GM12878 (cell line): Measurements from ENCODE around the gene GZMB. TPM values are rescaled to one million over a fixed set of nuclear protein-coding genes. Genes with fewer than 3 reads are reported as not detected.

Experiments used
- ATAC-seq: fragments of 200-7000 bp; cut with Tn5 transposase; 3 replicates; pipeline ENCODE4 v1.9.1; 2020; ENCODE audit warnings: mild to moderate bottlenecking, moderate library complexity
- BruUV-seq: library from RNA; stranded (reverse); fragments of 400-500 nt; replicated peaks from 2 replicates; lab custom pipeline; 2021; lab: Mats Ljungman, UMichigan
- CTCF ChIA-PET: fragments of 300-600 bp; sonication (Branson Sonifier 250); formaldehyde crosslinking; extraction: SDS; loops from one replicate; lab custom pipeline; 2021; ENCODE audit warnings: inconsistent platforms; lab: Yijun Ruan, JAX
- POLR2A ChIA-PET: fragments of 350-600 bp; formaldehyde crosslinking; extraction: SDS; loops from one replicate; lab custom pipeline; 2021; ENCODE audit warnings: inconsistent platforms; lab: Charles Lee
- RAD21 ChIA-PET: fragments of 300-600 bp; sonication (Branson Sonifier 250); formaldehyde crosslinking; loops from one replicate; lab custom pipeline; 2023; ENCODE audit warnings: antibody characterized with exemption; ENCODE audit not compliant: unreplicated experiment; lab: Charles Lee
- SMC1A ChIA-PET: fragments of 300-600 bp; sonication (Branson Sonifier 250); formaldehyde crosslinking; loops from one replicate; lab custom pipeline; 2023; ENCODE audit not compliant: unreplicated experiment, uncharacterized antibody; lab: Charles Lee
- DNase-seq: peaks from one replicate; pipeline ENCODE4 v3.0.0-alpha.2; 2011; ENCODE audit warnings: low read depth, low spot score
- FAIRE-seq: peaks from 3 replicates; lab custom pipeline; 2011; peaks lifted over from hg19 to GRCh38; lab: Jason Lieb, UNC
- H2AFZ ChIP-seq: 2 replicates; pipeline ENCODE4 v1.6.0; 2011; ENCODE audit warnings: low read depth, low read length, control low read depth; ENCODE audit not compliant: control insufficient read depth
- H3K27ac ChIP-seq: 2 replicates; pipeline ENCODE4 v1.5.1; 2011; ENCODE audit warnings: control low read depth; ENCODE audit not compliant: control insufficient read depth, insufficient read depth
- H3K27me3 ChIP-seq, 2 experiments: replicated peaks in 1 of 2; 2 replicates each; pipeline versions ENCODE4 v1.6.0 to v1.6.1; 2011; ENCODE audit warnings: low read length in 1 of 2; ENCODE audit not compliant: control insufficient read depth in 2 of 2, insufficient read depth in 2 of 2
- H3K36me3 ChIP-seq, 2 experiments: 2 replicates each; pipeline ENCODE4 v1.5.1; 2011; ENCODE audit warnings: low read length in 1 of 2; ENCODE audit not compliant: control insufficient read depth in 2 of 2, insufficient read depth in 2 of 2
- H3K4me1 ChIP-seq: 2 replicates; pipeline ENCODE4 v1.6.1; 2011; ENCODE audit warnings: mild to moderate bottlenecking, low read length, moderate library complexity, mixed read lengths; ENCODE audit not compliant: control insufficient read depth, insufficient read depth
- H3K4me2 ChIP-seq: 2 replicates; pipeline ENCODE4 v1.6.0; 2011; ENCODE audit warnings: control low read depth; ENCODE audit not compliant: control insufficient read depth, insufficient read depth
- H3K4me3 ChIP-seq: fragments of 200-600 bp; sonication (generic); 2 replicates; pipeline ENCODE4 v1.5.1; 2016
- H3K79me2 ChIP-seq: 2 replicates; pipeline ENCODE4 v1.6.0; 2011; ENCODE audit warnings: low read length; ENCODE audit not compliant: control insufficient read depth, insufficient read depth
- H3K9ac ChIP-seq: 2 replicates; pipeline ENCODE4 v1.8.0; 2011; ENCODE audit warnings: low read length, control low read depth, mixed read lengths; ENCODE audit not compliant: control insufficient read depth, insufficient read depth
- H3K9me3 ChIP-seq: replicated peaks from 3 replicates; pipeline ENCODE4 v1.5.1; 2011; ENCODE audit warnings: mild to moderate bottlenecking, low read length; ENCODE audit not compliant: control insufficient read depth, insufficient read depth
- H4K20me1 ChIP-seq: 2 replicates; pipeline ENCODE4 v1.6.0; 2011; ENCODE audit not compliant: control insufficient read depth, insufficient read depth
- BCL11A ChIP-seq: IDR thresholded peaks from 2 replicates; pipeline ENCODE4 v1.6.1; 2011; ENCODE audit warnings: low read depth, low read length
- BRCA1 ChIP-seq: IDR thresholded peaks from 2 replicates; pipeline ENCODE4 v1.6.1; 2011; ENCODE audit warnings: low read depth, low read length, improper control_type of control experiment
- ELK1 ChIP-seq: IDR thresholded peaks from 2 replicates; pipeline ENCODE4 v1.6.1; 2012; ENCODE audit warnings: low read depth, low read length, improper control_type of control experiment
- LARP7 ChIP-seq: fragments of 450-650 bp; IDR thresholded peaks from 2 replicates; pipeline ENCODE4 v1.6.1; 2017; ENCODE audit warnings: mild to moderate bottlenecking
- RB1 ChIP-seq: fragments of 450-650 bp; formaldehyde crosslinking; IDR thresholded peaks from 2 replicates; pipeline ENCODE4 v1.6.1; 2017; ENCODE audit warnings: mild to moderate bottlenecking, borderline replicate concordance
- TCF7 ChIP-seq: IDR thresholded peaks from 2 replicates; pipeline ENCODE4 v1.6.1; 2014; ENCODE audit warnings: antibody characterized with exemption, borderline replicate concordance
- WGBS: methylation state at CpG from one replicate; pipeline ENCODE4 v1.1.6; 2016; ENCODE audit warnings: low lambda C conversion rate; ENCODE audit not compliant: insufficient replicate concordance, insufficient coverage; ENCODE audit errors: missing lambda C conversion rate; 5-methylcytosine and 5-hydroxymethylcytosine counted together
- in situ Hi-C: fragments of 300-500 bp; cut with MboI; formaldehyde crosslinking; loops from 9 replicates; pipeline ENCODE4 v1.14.3; 2018; ENCODE audit warnings: mixed read lengths
- intact Hi-C: fragments of 100-400 bp; cut with micrococcal nuclease; formaldehyde crosslinking; loops from one replicate; pipeline ENCODE4 v1.14.2; 2022; ENCODE audit not compliant: unreplicated experiment
- polyA plus RNA-seq, 11 experiments: library from polyadenylated mRNA; depleted of rRNA in 4 of 11; unstranded in 6 of 11; stranded (reverse) in 5 of 11; fragments of >200 nt; fragmentation: Nextera tagmentation in 4 of 11; fragmentation: Illumina TruSeq in 1 of 11; extraction: Ambion mirVana in 4 of 11; extraction: Trizol in 1 of 11; gene quantifications; 1 replicate in 1 of 11; 2 replicates in 10 of 11; pipeline versions ENCODE4 v1.2.1 to v1.2.3, GENCODE V29; 2011 to 2016; ENCODE audit warnings: inconsistent platforms in 2 of 11, missing spikeins in 2 of 11, low read depth in 1 of 11
- total RNA-seq, 4 experiments: library from RNA; depleted of rRNA in 3 of 4; stranded (reverse); fragments of >200 nt in 3 of 4; fragmentation: Illumina TruSeq in 1 of 4; extraction: Trizol in 1 of 4; gene quantifications; 2 replicates each; pipeline versions ENCODE4 v1.2.1 to v1.2.3, GENCODE V29; 2013 to 2021

The GZMB gene
- total and polyA plus RNA-seq, 10 of the 15 experiments (the other 5 are each of a cell fraction or from before 2014, with no cell fraction given), result 0.19 to 0.87 (median 0.38) TPM; not detected in 7

- TF ChIP-seq BRCA1 (no peak), BCL11A (no peak), ELK1 (no peak), TCF7 (no peak), RB1 (no peak), LARP7 (no peak)
- POLR2A ChIA-PET, result no interaction called here
- no peak overlapping the region for H2AFZ ChIP-seq
- no peaks in the 10 kb centered on the region for H3K79me2 ChIP-seq
- CTCF ChIA-PET, result interaction anchor here (0.6 kb wide), 1 partner anchor 493 kb away, joined by 3 read pairs; no protein-coding TSS in a partner anchor
- no peaks in the 10 kb centered on the region for H3K36me3 ChIP-seq
- H3K4me3 ChIP-seq, result no peak overlapping the region
- no peaks in the 10 kb centered on the region for H3K27me3 ChIP-seq
- RAD21 ChIA-PET, result no interaction called here
- no peak overlapping the region for H3K27ac ChIP-seq
- 43% methylated on average over 10 of the region's 10 CpGs for WGBS
- H3K4me2 ChIP-seq, result no peak overlapping the region
- no peaks in the 10 kb centered on the region for H4K20me1 ChIP-seq
- SMC1A ChIA-PET, result interaction anchor here (0.6 kb wide), 1 partner anchor 213 kb away, joined by 3 read pairs; no protein-coding TSS in a partner anchor
- no TSS peak for BruUV-seq
- DNase-seq (no peak), FAIRE-seq (no peak), ATAC-seq (no peak)
- no peak overlapping the region for H3K9ac ChIP-seq
- H3K4me1 ChIP-seq, result no peaks in the 10 kb centered on the region
- in situ Hi-C loops (no loop called here), intact Hi-C loops (no loop called here)
- H3K9me3 ChIP-seq, result no peaks in the 10 kb centered on the region
These were observed 3.0 kb downstream of the GZMB start for GRCh38 chr14:24630872-24631477.
